ENCODE results near the gene ART3.

ART3 gene

DNA sequence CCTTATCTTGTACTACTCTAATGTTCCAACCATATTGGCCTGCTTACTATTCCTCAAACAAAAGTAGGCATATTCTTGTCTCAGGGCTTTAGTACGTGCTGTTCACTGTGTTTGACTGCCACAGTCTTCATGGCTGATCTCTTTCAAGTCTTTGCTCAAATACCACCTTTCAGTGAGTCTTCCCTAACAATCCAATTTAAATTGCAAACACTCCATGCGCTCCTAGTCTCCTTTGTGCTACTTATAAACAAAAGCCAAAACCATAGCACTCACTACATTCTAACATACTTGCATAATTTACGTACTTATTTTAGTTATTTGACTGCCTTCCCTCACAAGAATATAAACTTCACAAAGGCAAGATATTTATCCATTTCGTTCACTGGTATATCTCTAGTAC lies 1.7 kb upstream of the ART3 start:
- DNase-seq: no peak

- no peak for DNase-seq
Observed at GRCh38 chr4:76074993-76075600, 588 bp downstream of the ART3 start.

DNA sequence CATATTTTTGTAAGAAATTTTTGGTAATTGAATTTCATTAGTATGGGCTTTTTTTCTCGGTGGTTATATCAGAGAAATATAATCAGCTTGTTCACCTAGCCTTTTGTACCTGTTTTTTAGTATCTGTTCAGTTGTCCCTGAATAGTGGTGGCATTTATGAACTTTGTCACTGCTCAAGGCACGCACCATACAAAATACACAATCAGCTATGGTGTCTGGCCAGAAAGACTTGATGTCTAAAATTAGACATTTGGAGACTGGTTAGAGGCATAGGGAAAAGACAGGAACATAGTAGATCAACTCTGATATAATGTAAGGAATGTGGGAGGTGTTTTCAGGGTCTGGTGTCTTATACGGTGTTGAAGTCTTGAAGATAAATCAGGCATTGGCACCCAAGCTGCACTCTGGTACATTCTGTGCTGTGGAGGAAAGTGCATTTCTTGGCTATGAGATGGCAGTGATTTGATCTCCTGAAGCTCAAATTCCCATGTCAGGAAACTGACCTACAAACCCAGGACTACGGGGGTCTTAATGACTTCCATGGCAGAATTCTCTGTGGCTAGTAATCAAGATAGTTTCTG lies 3.6 kb downstream of the ART3 start:
- DNase-seq: no peak

DNA sequence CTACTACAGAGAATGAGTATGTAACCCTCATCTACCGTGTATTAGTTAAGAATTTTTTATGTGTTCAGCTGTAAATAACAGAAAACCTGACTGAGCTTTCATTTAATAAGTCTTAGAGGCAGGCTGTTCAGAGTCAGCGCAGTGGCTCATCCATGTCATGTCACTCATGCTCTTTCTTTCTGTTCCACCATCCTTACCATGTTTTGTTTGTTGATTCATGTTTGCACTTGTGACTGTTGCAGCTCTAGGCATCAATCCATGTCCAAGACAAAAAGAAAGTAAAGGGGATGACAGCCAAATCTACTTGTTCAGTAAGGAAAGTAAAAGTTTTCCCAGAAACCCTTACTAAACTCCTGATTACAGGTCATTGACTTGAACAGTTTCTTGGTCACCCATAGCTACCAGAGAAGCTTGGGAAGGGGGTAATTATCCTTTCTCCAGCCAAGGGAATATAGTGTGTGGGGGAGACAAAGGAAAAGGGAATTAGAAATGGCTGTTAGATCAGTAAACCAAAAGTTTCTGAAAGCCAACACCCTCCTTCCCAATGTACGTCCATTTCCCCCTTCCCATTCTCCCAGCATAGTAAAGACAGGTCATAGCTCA lies 9.0 kb downstream of the ART3 start:
- no peak for DNase-seq

DNA sequence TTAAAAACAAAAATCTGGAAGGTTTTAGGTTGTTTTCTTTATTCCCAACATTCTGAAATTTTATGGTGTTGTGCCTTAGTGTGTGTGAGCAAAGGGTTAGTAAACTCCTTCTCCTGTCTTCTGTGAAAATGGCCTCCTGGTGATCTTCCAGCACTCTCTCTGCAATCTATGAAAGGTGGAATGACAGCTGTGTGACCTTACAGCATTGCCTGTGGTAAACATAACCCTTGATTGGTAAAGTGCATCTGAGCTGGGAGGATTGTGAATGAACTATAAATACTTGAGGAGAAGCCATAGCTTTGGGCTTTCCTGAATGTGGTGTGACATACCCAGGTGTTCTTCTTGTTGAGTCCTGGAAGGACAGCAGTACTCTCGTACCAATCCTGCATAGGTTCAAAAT lies 10.0 kb downstream of the ART3 start:
- DNase-seq: no peak

GRCh38 chr4:76087007-76087769 lies 12.7 kb downstream of the ART3 start:
- DNase-seq: peak; percentile 32

GRCh38 chr4:76088719-76089118 lies 14.2 kb downstream of the ART3 start:
- no peak for DNase-seq

DNA sequence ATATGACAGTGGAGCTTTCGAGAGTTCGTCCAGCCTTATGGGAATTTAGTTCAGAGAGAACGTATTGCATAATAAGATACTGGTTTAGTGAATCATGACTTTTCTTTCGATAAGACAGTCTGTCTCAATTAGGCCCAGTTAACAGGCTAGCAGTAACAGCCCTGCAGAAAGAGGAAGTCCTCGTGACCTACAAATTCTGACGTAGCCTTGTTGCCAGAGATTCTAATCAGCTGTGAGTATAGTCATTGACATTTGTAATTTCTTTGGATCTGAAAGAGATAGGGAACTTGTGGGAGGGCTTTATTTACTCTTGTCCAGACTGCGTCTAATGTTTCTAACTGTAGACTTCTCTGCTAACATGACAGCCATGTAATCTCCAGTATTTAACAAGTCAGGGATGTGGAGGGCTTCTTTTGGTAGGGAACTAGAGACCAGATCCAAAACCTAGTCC lies 15.8 kb downstream of the ART3 start:
- no peak for DNase-seq

DNA sequence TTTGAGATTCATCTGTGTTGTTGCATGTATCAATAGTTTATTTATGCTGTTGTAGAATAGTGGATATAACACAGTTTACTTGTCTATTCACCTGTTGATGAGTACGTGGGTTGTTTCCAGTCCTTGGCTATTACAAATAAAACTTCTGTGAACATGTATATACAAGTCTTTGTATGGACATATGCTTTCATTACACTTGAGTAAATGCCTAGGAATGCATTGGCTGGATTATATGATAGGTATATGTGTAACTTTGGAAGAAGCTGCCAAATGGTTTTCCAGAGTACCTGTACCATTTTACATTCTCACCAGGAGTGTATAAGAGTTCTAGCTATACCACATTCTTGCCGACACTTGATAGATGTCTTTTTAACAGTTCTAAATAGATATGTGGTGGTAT lies 16.5 kb downstream of the ART3 start:
- DNase-seq: no peak

DNA sequence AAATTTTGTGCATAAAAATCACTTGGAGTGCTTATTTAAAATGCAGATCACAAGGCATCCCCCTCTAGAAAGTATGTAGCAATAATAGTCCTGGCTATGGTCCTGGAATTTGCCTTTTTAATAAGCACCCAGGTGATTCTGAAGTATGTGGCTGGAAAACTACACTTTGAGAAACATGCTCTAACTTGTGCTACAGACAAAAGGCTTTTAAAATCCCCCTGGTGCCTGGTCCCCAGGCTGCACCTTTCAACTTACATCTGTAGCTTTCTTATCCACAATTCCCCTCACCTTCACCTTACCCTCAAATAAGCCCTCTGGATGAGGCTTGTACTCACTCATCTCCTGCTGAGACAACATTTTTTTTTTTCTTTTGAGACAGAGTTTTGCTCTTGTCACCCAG lies 21.1 kb downstream of the ART3 start:
- no peak for DNase-seq

- DNase-seq: no peak
Observed at GRCh38 chr4:76096076-76096475, 21.6 kb downstream of the ART3 start.

GRCh38 chr4:76105652-76106051 lies 31.1 kb downstream of the ART3 start:
- peak; percentile 41 for DNase-seq

- DNase-seq: no peak
Observed at GRCh38 chr4:76106442-76106841, 31.9 kb downstream of the ART3 start.

DNA sequence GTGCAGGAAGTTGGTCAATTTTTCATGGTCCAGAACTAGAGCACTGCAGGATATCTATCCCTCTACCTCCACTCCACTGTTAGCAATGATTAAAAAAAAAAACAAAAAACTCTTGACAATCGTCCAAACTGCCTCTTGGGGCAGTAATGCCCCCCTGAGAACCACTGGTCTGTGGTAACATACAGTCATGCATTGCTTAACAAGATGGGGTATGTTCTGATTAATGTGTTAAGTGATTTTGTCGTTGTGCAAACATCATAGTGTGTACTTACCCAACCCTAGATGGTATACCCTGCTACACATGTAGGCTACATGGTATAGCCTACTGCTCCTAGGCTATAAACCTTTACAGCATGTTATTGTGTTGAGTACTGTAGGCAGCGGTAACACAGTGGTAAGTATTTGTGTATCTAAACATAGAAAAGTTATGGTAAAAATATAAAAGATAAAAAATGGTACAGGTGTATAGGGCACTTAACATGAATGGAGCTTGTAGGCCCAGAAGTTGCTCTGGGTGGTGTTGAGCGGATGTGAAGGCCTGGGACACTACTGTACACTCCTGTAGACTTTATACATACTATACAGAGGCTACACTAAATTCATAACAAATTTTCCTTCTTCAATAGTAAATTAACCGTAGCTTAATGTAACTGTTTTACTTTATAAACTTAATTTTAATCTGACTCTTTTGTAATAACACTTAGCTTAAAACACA lies 34.1 kb downstream of the ART3 start:
- DNase-seq: no peak

- DNase-seq: no peak
Observed at GRCh38 chr4:76116821-76117220, 42.3 kb downstream of the ART3 start.

DNA sequence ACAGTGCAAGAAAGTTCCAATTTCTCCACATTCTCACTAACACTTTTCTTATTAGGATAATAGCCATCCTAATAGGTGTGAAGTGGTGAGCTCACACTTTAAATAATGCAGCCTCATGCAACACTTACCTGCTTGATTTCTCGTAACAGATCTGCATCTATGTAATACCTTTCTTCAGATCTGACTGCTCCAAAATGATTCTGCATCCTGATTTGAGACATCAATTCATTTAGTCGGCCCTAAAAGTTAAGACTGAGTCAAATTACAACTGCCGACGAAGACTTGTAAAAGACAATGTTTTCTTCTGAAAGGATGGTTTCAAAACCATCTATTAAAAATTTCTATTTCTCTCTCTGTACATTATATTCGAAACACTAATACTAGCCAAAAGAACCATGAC lies 43.0 kb downstream of the ART3 start:
- no peak for DNase-seq

DNA sequence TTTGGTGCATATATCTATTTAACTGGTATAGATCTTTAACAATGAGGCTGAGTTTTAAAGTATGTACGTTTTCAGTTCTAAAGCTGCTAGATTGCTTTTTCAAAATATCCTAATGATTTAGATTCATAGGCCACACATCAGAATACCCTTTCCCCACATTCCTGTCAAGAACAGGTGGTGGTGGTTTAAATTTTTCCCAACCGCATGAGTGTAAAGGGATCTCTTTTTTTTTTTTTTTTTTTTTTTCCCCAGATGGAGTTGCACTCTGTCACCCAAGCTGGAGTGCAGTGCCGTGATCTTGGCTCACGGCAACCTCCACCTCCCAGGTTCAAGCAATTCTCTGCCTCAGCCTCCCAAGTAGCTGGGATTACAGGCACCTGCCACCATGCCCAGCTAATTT lies 45.7 kb downstream of the ART3 start:
- DNase-seq: no peak

GRCh38 chr4:76125816-76126215 lies 51.3 kb downstream of the ART3 start:
- DNase-seq: no peak

DNA sequence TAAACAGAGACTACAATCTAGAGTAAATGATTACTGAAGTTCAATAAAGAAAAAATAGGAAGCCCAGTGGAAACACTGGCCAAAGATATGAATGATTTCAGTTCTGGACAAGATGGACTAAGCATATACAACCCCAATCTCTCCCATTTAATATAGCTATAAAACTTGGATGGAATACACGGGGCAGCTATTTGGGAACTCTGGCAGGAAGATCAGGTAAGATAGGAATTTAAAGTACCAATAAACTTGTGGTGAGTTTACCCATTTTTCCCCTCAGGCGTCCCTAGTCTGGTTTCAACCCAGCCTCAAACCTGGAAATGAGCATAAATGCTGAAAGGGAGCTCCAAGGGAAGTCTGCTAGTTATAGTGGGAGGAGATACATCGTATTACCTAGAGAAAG lies 53.2 kb downstream of the ART3 start:
- DNase-seq: no peak

GRCh38 chr4:76141241-76141640 lies 66.7 kb downstream of the ART3 start:
- DNase-seq: no peak

DNA sequence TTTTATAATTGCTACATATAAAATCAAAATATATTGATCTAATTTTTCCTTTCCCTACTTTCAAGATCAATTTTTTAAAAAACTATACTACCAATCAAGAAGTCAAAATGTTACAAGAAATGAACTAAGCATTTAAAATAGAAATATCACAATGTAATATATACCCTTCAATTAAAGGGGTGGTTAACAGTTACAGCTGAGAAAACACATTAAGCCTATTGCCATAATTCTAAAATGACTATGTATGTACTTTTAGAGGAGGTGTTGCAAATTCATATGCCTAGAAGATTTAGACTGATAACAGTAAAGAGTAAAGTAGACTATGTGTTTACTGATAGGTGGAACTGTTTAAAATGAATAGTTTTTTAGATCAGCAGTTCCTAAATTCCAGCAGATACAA lies 70.0 kb downstream of the ART3 start:
- no peak for DNase-seq

- peak; percentile 76 for DNase-seq
Observed at GRCh38 chr4:76147454-76148141, 73.1 kb downstream of the ART3 start.
